LNCaP clone FGC (cell line): ENCODE data around the gene RALGPS1.

Experiments
- DNase-seq: peaks from one replicate; pipeline ENCODE4 v3.0.0-alpha.2; 2011; ENCODE audit warnings: low read depth
- H3K4me3 ChIP-seq: 2 replicates; pipeline ENCODE4 v1.5.1; 2011; ENCODE audit warnings: mild to moderate bottlenecking, low read depth, low read length, control low read depth
- TF ChIP-seq, protein P1 (sequence below): IDR thresholded peaks from 2 replicates; pipeline ENCODE4 v1.5.1; 2012; ENCODE audit warnings: mild to moderate bottlenecking; ENCODE audit not compliant: control insufficient read depth, insufficient read depth; ENCODE audit errors: extremely low read depth

RALGPS1 gene

DNA sequence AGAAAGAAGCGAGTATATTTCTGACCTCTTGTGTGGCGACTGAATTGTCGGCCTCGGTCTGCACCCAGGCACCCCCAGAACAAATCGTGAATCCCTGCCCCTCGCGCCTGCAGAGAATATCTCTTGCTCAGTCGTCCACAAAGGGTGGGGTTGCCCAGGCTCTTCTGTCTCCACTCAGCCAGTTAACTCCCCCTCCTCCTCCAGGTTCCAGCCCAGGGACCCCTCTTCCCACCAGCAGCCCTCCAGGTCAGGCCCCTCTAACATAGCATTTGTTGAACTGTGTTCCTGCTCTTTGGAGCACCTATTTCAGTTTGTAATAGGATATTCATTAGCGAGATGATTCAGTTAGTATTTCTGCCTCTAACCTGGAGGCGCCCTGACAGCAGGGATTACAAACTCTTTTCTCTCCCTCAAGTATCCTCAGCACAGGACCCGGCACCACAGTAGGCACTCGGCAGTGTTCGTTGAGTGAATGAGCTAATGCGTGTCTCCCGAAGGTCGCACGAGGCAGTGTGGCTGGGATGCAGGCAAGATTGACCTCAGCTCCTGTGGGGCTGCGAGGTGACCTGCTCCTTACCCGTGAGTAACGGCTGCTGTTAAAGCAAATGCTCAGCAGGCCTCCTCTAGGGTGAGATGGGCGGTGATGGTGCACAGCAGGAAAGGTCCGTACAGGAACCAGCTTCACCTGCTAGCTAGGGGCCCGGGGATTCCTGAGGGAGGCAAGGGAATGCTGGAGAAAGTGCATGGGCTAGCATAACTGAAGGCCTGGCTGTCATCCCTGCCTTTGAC lies 28.4 kb upstream of the RALGPS1 start:
- no peak for DNase-seq
- no peak overlapping the region for H3K4me3 ChIP-seq
- TF ChIP-seq, protein P1, sequence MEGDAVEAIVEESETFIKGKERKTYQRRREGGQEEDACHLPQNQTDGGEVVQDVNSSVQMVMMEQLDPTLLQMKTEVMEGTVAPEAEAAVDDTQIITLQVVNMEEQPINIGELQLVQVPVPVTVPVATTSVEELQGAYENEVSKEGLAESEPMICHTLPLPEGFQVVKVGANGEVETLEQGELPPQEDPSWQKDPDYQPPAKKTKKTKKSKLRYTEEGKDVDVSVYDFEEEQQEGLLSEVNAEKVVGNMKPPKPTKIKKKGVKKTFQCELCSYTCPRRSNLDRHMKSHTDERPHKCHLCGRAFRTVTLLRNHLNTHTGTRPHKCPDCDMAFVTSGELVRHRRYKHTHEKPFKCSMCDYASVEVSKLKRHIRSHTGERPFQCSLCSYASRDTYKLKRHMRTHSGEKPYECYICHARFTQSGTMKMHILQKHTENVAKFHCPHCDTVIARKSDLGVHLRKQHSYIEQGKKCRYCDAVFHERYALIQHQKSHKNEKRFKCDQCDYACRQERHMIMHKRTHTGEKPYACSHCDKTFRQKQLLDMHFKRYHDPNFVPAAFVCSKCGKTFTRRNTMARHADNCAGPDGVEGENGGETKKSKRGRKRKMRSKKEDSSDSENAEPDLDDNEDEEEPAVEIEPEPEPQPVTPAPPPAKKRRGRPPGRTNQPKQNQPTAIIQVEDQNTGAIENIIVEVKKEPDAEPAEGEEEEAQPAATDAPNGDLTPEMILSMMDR: no peak

DNA sequence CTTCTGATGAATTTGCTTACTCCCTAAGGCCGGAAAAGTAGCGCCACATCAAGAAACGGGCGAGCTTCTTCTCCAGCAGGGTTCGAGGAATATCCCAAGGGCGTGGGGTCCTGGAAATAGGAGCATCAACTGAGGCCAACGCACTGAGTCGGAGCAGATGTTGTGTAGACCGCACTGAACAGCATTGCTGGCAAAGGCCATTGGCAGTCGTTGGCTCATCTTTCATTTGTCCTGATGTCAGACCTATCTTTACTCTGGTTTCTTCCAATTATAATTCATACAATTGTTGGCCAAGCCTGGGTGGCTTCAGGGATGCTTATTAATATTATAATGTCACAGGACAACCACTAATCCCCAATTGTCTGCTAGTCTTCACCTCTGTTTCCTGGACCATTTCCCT lies 27.7 kb upstream of the RALGPS1 start:
- TF ChIP-seq, protein P1: no peak
- DNase-seq: no peak
- H3K4me3 ChIP-seq: no peak overlapping the region

DNA sequence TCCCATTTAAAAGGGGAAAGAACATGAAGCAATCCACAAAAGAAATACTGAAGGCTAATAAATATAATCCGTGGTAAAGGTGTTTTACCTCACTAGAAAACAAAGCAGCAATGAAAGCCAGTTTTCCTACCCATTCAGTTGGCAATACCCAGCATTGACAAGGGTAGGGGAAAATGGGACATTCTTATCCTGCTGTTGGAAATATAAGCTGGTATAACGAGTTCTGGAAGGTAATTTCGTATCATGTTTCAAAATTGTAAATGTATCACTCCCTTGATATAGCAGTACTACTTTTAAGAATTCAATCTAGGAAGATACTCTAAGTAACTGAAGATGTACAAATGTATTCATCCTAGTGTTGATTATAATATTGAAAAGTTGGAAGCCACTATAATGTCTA lies 22.9 kb upstream of the RALGPS1 start:
- TF ChIP-seq, protein P1: no peak
- no peak for DNase-seq
- H3K4me3 ChIP-seq: no peak overlapping the region

DNA sequence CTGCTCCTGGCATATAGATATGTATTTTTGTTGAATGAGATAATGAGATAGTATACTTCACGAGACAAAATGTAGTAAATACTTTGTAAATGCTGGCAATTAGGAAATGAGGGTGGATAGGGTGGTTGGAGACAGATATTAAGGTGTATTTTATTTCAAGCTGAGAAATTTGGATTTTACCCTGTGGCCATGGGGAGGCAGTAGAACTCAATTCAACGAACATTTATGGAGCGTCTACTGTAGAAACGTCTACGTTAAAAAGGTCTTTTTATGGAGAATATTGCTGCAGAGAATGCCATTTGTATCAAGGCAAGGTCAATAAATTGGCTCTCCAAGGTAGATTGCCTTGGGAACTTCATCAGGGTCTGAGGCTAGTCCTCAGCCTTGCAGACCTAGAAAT lies 21.5 kb upstream of the RALGPS1 start:
- no peak for DNase-seq
- TF ChIP-seq, protein P1: 0 out of 2 replicates have a peak, but pooled peaks have one; percentile 26
- no peak overlapping the region for H3K4me3 ChIP-seq

DNA sequence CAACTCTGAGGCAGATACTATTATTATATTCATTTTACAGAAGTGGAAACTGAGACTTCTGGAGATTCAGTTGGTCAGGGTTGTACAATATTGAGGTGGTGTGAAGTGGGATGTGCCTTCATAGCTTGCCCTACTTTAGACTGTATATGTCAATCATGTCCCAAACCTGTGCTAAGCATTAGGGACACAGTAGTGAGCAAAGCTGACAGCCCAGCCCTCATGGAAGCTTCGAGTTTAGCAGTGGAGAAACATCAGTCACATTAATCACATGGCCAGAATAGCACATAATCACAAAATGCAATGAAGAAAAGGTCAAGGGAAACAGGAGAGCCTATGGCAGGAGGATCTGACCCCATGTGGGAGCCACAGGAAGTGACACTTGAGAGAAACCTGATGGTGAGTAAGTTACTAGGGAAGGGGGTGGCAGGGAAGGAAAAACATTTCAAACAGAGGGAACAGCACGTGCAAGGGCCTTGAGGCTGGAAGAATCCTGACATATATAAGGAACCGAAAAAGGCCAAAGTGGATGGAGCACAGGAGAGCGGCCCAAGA lies 20.5 kb upstream of the RALGPS1 start:
- TF ChIP-seq, protein P1: no peak
- no peak for DNase-seq
- H3K4me3 ChIP-seq: no peak overlapping the region

DNA sequence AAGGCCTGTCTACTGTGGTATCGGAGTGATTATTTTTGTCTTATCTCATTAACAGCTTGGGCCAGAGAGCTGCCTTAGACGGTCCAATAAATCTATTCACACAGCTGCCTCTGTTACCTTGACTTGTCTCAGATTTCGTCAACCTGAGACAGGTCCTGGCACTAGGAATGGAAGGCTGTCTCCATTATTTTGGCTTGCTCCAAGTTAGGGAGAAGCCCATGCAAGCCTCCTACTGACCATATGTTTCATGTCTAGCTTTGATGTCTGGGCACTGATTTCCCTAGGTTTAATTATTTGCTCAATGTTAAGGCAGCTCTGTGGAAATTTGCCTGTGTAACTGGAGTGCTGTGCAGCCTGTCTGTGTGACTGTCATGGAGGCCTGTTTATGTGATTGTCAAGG lies 12.4 kb upstream of the RALGPS1 start:
- H3K4me3 ChIP-seq: no peak overlapping the region
- DNase-seq: no peak
- TF ChIP-seq, protein P1: no peak
